Natural killer cell (primary cell): Measurements from ENCODE around the gene ATP2B2. TPM values are rescaled to one million over a fixed set of nuclear protein-coding genes. Genes with fewer than 3 reads are reported as not detected.
A peak's percentile ranks its signal among the peaks of the same experiment; 100 is the strongest.

ENCODE experiments used
- ATAC-seq, 3 donors: fragments of 150-1000 bp in 2 of 3; fragments of 200-7000 bp in 1 of 3; cut with Tn5 transposase; 1 replicate in 1 of 3; 2 replicates in 2 of 3; pipeline ENCODE4 v1.10.0; 2021; ENCODE audit warnings: mild to moderate bottlenecking in 2 of 3, moderate library complexity in 2 of 3
- DNase-seq, 2 donors: peaks; one replicate each; pipeline versions ENCODE4 v3.0.0 to v3.0.0-alpha.2; 2013 to 2021; ENCODE audit warnings: mixed read lengths in 1 of 2
- H3K27ac ChIP-seq: one replicate; pipeline ENCODE4 v1.5.1; 2013; ENCODE audit warnings: mild to moderate bottlenecking, low read length
- H3K27me3 ChIP-seq: one replicate; pipeline ENCODE4 v1.6.1; 2013; ENCODE audit warnings: low read length; ENCODE audit not compliant: control insufficient read depth, insufficient read depth
- H3K36me3 ChIP-seq: one replicate; pipeline ENCODE4 v1.6.1; 2013; ENCODE audit warnings: low read length; ENCODE audit not compliant: control insufficient read depth, insufficient read depth
- H3K4me1 ChIP-seq: one replicate; pipeline ENCODE4 v1.6.1; 2013; ENCODE audit warnings: low read length; ENCODE audit not compliant: control insufficient read depth, insufficient read depth
- H3K4me3 ChIP-seq: one replicate; pipeline ENCODE4 v1.5.1; 2013; ENCODE audit warnings: low read length
- H3K9me3 ChIP-seq: one replicate; pipeline ENCODE4 v1.6.1; 2013; ENCODE audit warnings: low read length; ENCODE audit not compliant: control insufficient read depth, insufficient read depth
- H3K27ac Mint-ChIP-seq, 2 donors: one replicate each; pipeline ENCODE4 v1.8.0; 2022; ENCODE audit warnings: mild to moderate bottlenecking in 2 of 2, mixed read lengths in 2 of 2, moderate library complexity in 1 of 2
- H3K27me3 Mint-ChIP-seq, 2 donors: one replicate each; pipeline ENCODE4 v1.8.0; 2022; ENCODE audit warnings: low read depth in 2 of 2, mixed read lengths in 2 of 2
- H3K36me3 Mint-ChIP-seq: one replicate; pipeline ENCODE4 v1.8.0; 2022; ENCODE audit warnings: mixed read lengths
- H3K4me1 Mint-ChIP-seq, 2 donors: one replicate each; pipeline ENCODE4 v1.8.0; 2022; ENCODE audit warnings: mixed read lengths in 2 of 2
- H3K4me3 Mint-ChIP-seq: one replicate; pipeline ENCODE4 v1.8.0; 2022; ENCODE audit warnings: mild to moderate bottlenecking, moderate library complexity, mixed read lengths
- H3K9me3 Mint-ChIP-seq, 2 donors: one replicate each; pipeline ENCODE4 v1.8.0; 2022; ENCODE audit warnings: mixed read lengths in 2 of 2
- CTCF ChIP-seq: fragments of 200-600 bp; IDR thresholded peaks from one replicate; pipeline ENCODE4 v1.8.0; 2022; ENCODE audit warnings: antibody characterized with exemption
- WGBS: methylation state at CpG from one replicate; pipeline ENCODE4 v1.1.7; 2013; ENCODE audit warnings: missing lambda C conversion rate; ENCODE audit not compliant: insufficient coverage; 5-methylcytosine and 5-hydroxymethylcytosine counted together
- intact Hi-C: fragments of 100-400 bp; cut with micrococcal nuclease; formaldehyde crosslinking; loops from one replicate; pipeline ENCODE4 v1.14.2; 2022
- total RNA-seq, 4 donors: library from RNA; stranded (reverse); fragments of 120-200 nt in 1 of 4; gene quantifications; one replicate each; pipeline versions ENCODE4 v1.2.3 to v1.2.4, GENCODE V29; 2013 to 2022

Gene ATP2B2
- total RNA-seq, 3 donors from 2014 or later (not counting 1 experiment from before 2014, with no cell fraction given) = not detected

GRCh38 chr3:10321630-10322351 lies 183.6 kb downstream of the ATP2B2 start:
- no peak for TF ChIP-seq CTCF
- H3K27me3 Mint-ChIP-seq = peaks cover 0 to 17% of the 10 kb centered on the region in 2 donors
- no peaks in the 10 kb centered on the region for H3K36me3 Mint-ChIP-seq
- peak overlapping the region; percentile 90 for H3K4me3 Mint-ChIP-seq
- peak overlapping the region; percentile 86 to 91 for H3K27ac Mint-ChIP-seq
- DNase-seq = no peak
- Histone ChIP-seq H3K9me3 (no peaks in the 10 kb centered on the region), H3K36me3 (peaks cover 15% of the 10 kb centered on the region), H3K27ac (no peak overlapping the region), H3K4me3 (no peak overlapping the region), H3K27me3 (no peaks in the 10 kb centered on the region), H3K4me1 (peaks cover 18% of the 10 kb centered on the region)
- H3K9me3 Mint-ChIP-seq = no peaks in the 10 kb centered on the region
- ATAC-seq = no peak
- peaks cover 25 to 28% of the 10 kb centered on the region in 2 donors for H3K4me1 Mint-ChIP-seq
- 90% methylated on average over 7 of the region's 8 CpGs for WGBS
- intact Hi-C loops = loop anchor here (5.0 kb wide), 1 partner anchor 204 kb away; the partner anchor contains the start of gene BRK1

- Mint-ChIP-seq H3K36me3 (no peaks in the 10 kb centered on the region), H3K4me1 (peaks cover 25 to 28% of the 10 kb centered on the region in 2 donors), H3K27me3 (peaks cover 0 to 2% of the 10 kb centered on the region in 2 donors), H3K4me3 (peak overlapping the region; percentile 90), H3K9me3 (no peaks in the 10 kb centered on the region), H3K27ac (peak overlapping the region; percentile 86 to 91)
- H3K27me3 ChIP-seq = no peaks in the 10 kb centered on the region
- peak overlapping the region; percentile 87 for H3K4me3 ChIP-seq
- no peaks in the 10 kb centered on the region for H3K9me3 ChIP-seq
- peaks cover 24% of the 10 kb centered on the region for H3K36me3 ChIP-seq
- no peak for DNase-seq
- H3K27ac ChIP-seq = peak overlapping the region; percentile 69
- no peak for TF ChIP-seq CTCF
- no peak for ATAC-seq
- WGBS = under 1% methylated on average over 9 of the region's 9 CpGs
- peaks cover 18% of the 10 kb centered on the region for H3K4me1 ChIP-seq
- intact Hi-C loops = loop anchor here (5.0 kb wide), 1 partner anchor 203 kb away; the partner anchor contains the start of gene BRK1
Observed at GRCh38 chr3:10320320-10320677, 185.1 kb downstream of the ATP2B2 start.

- intact Hi-C loops = loop anchor here (5.0 kb wide), 1 partner anchor 203 kb away; the partner anchor contains the start of gene BRK1
- ATAC-seq = no peak
- 26% methylated on average over 3 of the region's 3 CpGs for WGBS
- Mint-ChIP-seq H3K9me3 (no peaks in the 10 kb centered on the region), H3K36me3 (no peaks in the 10 kb centered on the region), H3K4me3 (peak overlapping the region; percentile 90), H3K27ac (peak overlapping the region; percentile 86 to 91), H3K27me3 (no peaks in the 10 kb centered on the region), H3K4me1 (peaks cover 25 to 28% of the 10 kb centered on the region in 2 donors)
- no peak for DNase-seq
- Histone ChIP-seq H3K36me3 (peaks cover 28% of the 10 kb centered on the region), H3K27me3 (no peaks in the 10 kb centered on the region), H3K4me3 (peak overlapping the region; percentile 87), H3K27ac (no peak overlapping the region), H3K4me1 (peaks cover 18% of the 10 kb centered on the region), H3K9me3 (no peaks in the 10 kb centered on the region)
- no peak for TF ChIP-seq CTCF
Observed at GRCh38 chr3:10319804-10320203, 185.6 kb downstream of the ATP2B2 start.
